HUES64 (cell line): ENCODE data around the gene TEX14.

ENCODE experiments used
- H3K27ac ChIP-seq: 2 replicates; pipeline ENCODE4 v1.7.0; 2013; ENCODE audit warnings: low read depth, low read length, inconsistent platforms
- H3K27me3 ChIP-seq: 2 replicates; pipeline ENCODE4 v1.6.1; 2013; ENCODE audit warnings: mild to moderate bottlenecking, low read length; ENCODE audit not compliant: insufficient read depth
- H3K36me3 ChIP-seq: 2 replicates; pipeline ENCODE4 v1.6.1; 2013; ENCODE audit warnings: mild to moderate bottlenecking, low read length; ENCODE audit not compliant: insufficient read depth
- H3K4me1 ChIP-seq: 2 replicates; pipeline ENCODE4 v1.6.1; 2013; ENCODE audit warnings: mild to moderate bottlenecking, low read length, moderate library complexity; ENCODE audit not compliant: insufficient read depth
- H3K4me3 ChIP-seq: 2 replicates; pipeline ENCODE4 v1.5.1; 2013; ENCODE audit warnings: mild to moderate bottlenecking, low read length, moderate library complexity
- H3K9ac ChIP-seq: 2 replicates; pipeline ENCODE4 v1.6.1; 2013; ENCODE audit warnings: mild to moderate bottlenecking, low read depth, low read length
- H3K9me3 ChIP-seq: 2 replicates; pipeline ENCODE4 v1.6.1; 2013; ENCODE audit warnings: low read depth, low read length; ENCODE audit not compliant: insufficient read depth
- WGBS: fragments of 150-250, 120-280 bp; methylation state at CpG from one replicate; pipeline ENCODE4 v1.1.7; 2013; ENCODE audit warnings: missing lambda C conversion rate; 5-methylcytosine and 5-hydroxymethylcytosine counted together

Gene TEX14

DNA sequence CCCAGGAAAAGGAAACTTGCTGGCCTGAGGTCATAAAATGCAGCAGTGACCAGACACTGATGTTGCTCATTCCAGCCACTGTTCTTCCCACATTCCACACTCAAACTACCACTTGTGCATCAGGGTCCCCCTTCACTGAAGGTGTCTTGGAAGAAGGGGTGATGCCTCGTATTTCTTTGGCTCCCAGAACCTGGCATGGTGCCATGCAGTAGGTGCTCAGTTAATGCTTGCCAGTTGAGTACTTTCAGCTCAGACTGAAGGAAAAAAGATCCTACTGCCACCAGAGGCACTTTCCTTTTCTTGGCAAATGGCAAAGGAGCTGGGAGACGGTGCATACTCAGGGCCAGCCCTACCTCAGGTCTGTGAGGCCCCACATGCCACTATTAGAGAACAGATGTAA lies 73.5 kb downstream of the TEX14 start:
- WGBS, result 89% methylated on average over 2 of the region's 2 CpGs
- Histone ChIP-seq H3K27ac (no peak overlapping the region), H3K4me3 (no peak overlapping the region), H3K9ac (no peak overlapping the region), H3K9me3 (no peaks in the 10 kb centered on the region), H3K4me1 (no peaks in the 10 kb centered on the region), H3K27me3 (no peaks in the 10 kb centered on the region), H3K36me3 (no peaks in the 10 kb centered on the region)

- Histone ChIP-seq H3K4me1 (no peaks in the 10 kb centered on the region), H3K9ac (no peak overlapping the region), H3K27me3 (no peaks in the 10 kb centered on the region), H3K27ac (no peak overlapping the region), H3K36me3 (no peaks in the 10 kb centered on the region), H3K4me3 (no peak overlapping the region), H3K9me3 (no peaks in the 10 kb centered on the region)
- WGBS, result 88% methylated on average over 2 of the region's 3 CpGs
These were observed 74.3 kb downstream of the TEX14 start for GRCh38 chr17:58617563-58617962.

- Histone ChIP-seq H3K27me3 (no peaks in the 10 kb centered on the region), H3K4me3 (no peak overlapping the region), H3K9ac (no peak overlapping the region), H3K36me3 (no peaks in the 10 kb centered on the region), H3K4me1 (no peaks in the 10 kb centered on the region), H3K9me3 (no peaks in the 10 kb centered on the region), H3K27ac (no peak overlapping the region)
- WGBS, result 94% methylated on average over 5 of the region's 5 CpGs
These were observed 75.8 kb downstream of the TEX14 start for GRCh38 chr17:58615768-58616659.

DNA sequence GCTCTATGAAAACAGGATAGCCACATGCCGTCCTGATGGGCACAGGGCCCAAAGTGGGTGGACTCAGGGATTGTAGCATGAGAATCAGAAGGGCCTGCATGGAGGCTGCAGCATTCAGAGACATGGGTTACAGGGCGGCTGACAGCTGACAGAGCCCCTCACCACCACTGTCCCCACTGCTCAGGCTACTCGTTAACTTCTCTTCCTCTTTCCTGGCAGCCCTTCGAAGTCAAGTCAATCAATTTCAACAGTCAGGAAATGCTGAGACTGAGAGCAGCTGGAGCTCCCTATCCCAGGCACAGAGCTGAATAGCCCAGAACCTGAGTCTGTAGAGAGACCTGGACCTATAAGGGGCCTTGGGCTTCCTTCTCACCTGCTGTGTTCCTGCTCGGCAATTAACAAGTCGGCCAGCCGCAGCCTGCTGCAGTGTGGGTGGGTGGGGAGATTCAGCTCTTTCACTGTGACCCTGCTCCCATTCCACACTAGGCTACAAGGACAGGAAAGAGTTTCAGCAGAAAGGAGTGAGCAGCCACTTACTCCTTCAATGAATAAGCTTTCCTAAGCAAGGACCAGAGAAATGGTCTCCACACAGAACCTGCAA lies 76.9 kb downstream of the TEX14 start:
- 75% methylated on average over 7 of the region's 7 CpGs for WGBS
- H3K36me3 ChIP-seq, result no peaks in the 10 kb centered on the region
- no peak overlapping the region for H3K9ac ChIP-seq
- H3K4me1 ChIP-seq, result no peaks in the 10 kb centered on the region
- no peak overlapping the region for H3K4me3 ChIP-seq
- H3K27me3 ChIP-seq, result no peaks in the 10 kb centered on the region
- H3K9me3 ChIP-seq, result no peaks in the 10 kb centered on the region
- no peak overlapping the region for H3K27ac ChIP-seq

DNA sequence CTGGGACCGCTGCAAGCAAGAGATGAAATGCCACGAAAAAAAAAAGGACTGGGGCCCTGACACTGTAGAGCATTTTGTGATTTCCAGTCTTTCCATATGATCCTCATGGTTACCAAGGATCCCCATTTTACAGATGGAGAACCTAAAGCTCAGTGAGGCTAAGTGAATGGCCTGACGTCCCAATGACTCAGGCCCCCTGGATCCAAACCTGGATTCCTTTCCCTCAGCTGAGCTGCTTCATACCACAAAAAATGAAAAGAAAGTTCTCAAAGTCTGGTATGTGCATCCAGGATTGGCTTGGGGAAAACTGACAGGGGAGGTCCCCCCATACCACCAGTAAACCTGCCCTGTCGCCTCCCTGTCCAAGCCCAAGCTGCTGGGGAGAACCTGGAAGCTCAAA lies 80.5 kb downstream of the TEX14 start:
- H3K36me3 ChIP-seq, result no peaks in the 10 kb centered on the region
- no peak overlapping the region for H3K9ac ChIP-seq
- 90% methylated on average over 4 of the region's 4 CpGs for WGBS
- no peaks in the 10 kb centered on the region for H3K9me3 ChIP-seq
- H3K27me3 ChIP-seq, result no peaks in the 10 kb centered on the region
- no peak overlapping the region for H3K27ac ChIP-seq
- H3K4me1 ChIP-seq, result no peaks in the 10 kb centered on the region
- no peak overlapping the region for H3K4me3 ChIP-seq

DNA sequence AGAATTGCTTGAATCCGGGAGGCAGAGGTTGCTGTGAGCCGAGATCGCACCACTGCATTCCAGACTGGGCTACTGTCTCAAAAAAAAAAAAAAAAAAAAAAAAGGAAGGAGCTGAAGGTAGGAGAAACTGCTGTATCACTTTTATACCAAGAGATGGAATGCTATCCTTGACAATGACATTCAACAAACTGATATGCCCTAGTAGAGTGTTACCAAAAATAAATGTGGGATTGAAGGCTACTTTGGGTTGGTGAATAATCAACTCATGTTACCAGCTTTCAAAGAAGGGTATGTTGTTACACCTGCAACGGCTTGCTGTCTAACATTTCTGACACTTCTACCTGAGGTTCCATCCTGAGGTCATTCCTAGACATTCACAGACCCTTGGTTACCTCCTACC lies 84.9 kb downstream of the TEX14 start:
- Histone ChIP-seq H3K27ac (no peak overlapping the region), H3K36me3 (no peaks in the 10 kb centered on the region), H3K4me3 (no peak overlapping the region), H3K9me3 (no peaks in the 10 kb centered on the region), H3K4me1 (0 out of 2 replicates have a peak, but pooled peaks cover 5% of the 10 kb centered on the region), H3K9ac (no peak overlapping the region), H3K27me3 (no peaks in the 10 kb centered on the region)
- 86% methylated on average over 4 of the region's 4 CpGs for WGBS

GRCh38 chr17:58605986-58606385 lies 85.9 kb downstream of the TEX14 start:
- Histone ChIP-seq H3K27ac (no peak overlapping the region), H3K36me3 (no peaks in the 10 kb centered on the region), H3K9ac (no peak overlapping the region), H3K27me3 (no peaks in the 10 kb centered on the region), H3K9me3 (no peaks in the 10 kb centered on the region), H3K4me1 (peaks cover 8% of the 10 kb centered on the region; the same call in 1 of the 2 replicates), H3K4me3 (no peak overlapping the region)
- WGBS, result 97% methylated on average over 2 of the region's 2 CpGs

- no peaks in the 10 kb centered on the region for H3K36me3 ChIP-seq
- H3K9me3 ChIP-seq, result no peaks in the 10 kb centered on the region
- no peaks in the 10 kb centered on the region for H3K27me3 ChIP-seq
- no peak overlapping the region for H3K9ac ChIP-seq
- 83% methylated on average over 1 of the region's 1 CpG for WGBS
- H3K27ac ChIP-seq, result no peak overlapping the region
- no peak overlapping the region for H3K4me3 ChIP-seq
- H3K4me1 ChIP-seq, result peaks cover 8% of the 10 kb centered on the region; the same call in 1 of the 2 replicates
These were observed 86.4 kb downstream of the TEX14 start for GRCh38 chr17:58605470-58605869.

DNA sequence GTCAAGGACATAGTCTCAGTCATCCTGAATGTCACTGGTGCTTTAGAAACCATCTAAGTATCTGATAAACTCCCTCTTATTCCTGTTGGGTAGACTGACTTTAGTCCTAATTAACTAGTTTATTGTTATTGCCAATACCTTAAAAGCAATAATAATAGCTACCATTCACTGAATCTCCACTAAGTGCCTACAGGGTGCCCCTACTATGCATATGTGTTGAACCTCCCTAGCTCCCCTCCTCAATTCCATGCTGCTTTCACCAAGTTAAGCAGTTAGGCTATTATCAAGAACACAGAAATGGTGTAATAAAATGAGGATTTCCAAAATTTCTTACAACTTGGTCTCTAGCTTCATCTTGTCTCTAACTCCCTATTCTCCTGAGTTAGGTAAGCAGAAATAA lies 89.9 kb downstream of the TEX14 start:
- Histone ChIP-seq H3K27me3 (no peaks in the 10 kb centered on the region), H3K36me3 (no peaks in the 10 kb centered on the region), H3K27ac (no peak overlapping the region), H3K4me3 (no peak overlapping the region), H3K4me1 (peaks cover 8% of the 10 kb centered on the region; the same call in 1 of the 2 replicates), H3K9ac (no peak overlapping the region), H3K9me3 (no peaks in the 10 kb centered on the region)

- no peak overlapping the region for H3K27ac ChIP-seq
- H3K4me1 ChIP-seq, result peaks cover 8% of the 10 kb centered on the region; the same call in 1 of the 2 replicates
- no peak overlapping the region for H3K4me3 ChIP-seq
- 94% methylated on average over 3 of the region's 3 CpGs for WGBS
- H3K9me3 ChIP-seq, result no peaks in the 10 kb centered on the region
- no peaks in the 10 kb centered on the region for H3K27me3 ChIP-seq
- no peak overlapping the region for H3K9ac ChIP-seq
- no peaks in the 10 kb centered on the region for H3K36me3 ChIP-seq
These were observed 94.5 kb downstream of the TEX14 start for GRCh38 chr17:58597371-58597770.

- 89% methylated on average over 5 of the region's 5 CpGs for WGBS
- H3K4me1 ChIP-seq, result no peaks in the 10 kb centered on the region
- H3K27ac ChIP-seq, result no peak overlapping the region
- H3K4me3 ChIP-seq, result no peak overlapping the region
- no peaks in the 10 kb centered on the region for H3K27me3 ChIP-seq
- no peaks in the 10 kb centered on the region for H3K36me3 ChIP-seq
- no peak overlapping the region for H3K9ac ChIP-seq
- H3K9me3 ChIP-seq, result no peaks in the 10 kb centered on the region
These were observed 96.6 kb downstream of the TEX14 start for GRCh38 chr17:58595194-58595792.
